IPS-18a (cell line): ENCODE data around the gene DYRK1B.
"Not testable (repeated sequence)": the region's sequence is repeated elsewhere in the genome, so short reads cannot be mapped to it uniquely, and the experiment has no call there.

ENCODE experiments used
- H3K27ac ChIP-seq: one replicate; pipeline ENCODE4 v1.5.1; 2013; ENCODE audit warnings: low read length
- H3K27me3 ChIP-seq: one replicate; pipeline ENCODE4 v1.6.1; 2013; ENCODE audit warnings: mild to moderate bottlenecking, low read length; ENCODE audit not compliant: control insufficient read depth, insufficient read depth
- H3K36me3 ChIP-seq: one replicate; pipeline ENCODE4 v1.6.1; 2013; ENCODE audit warnings: low read depth, low read length; ENCODE audit not compliant: control insufficient read depth
- H3K4me1 ChIP-seq: one replicate; pipeline ENCODE4 v1.6.1; 2013; ENCODE audit warnings: low read depth, low read length; ENCODE audit not compliant: control insufficient read depth
- H3K4me3 ChIP-seq: one replicate; pipeline ENCODE4 v1.5.1; 2013; ENCODE audit warnings: low read length
- H3K9ac ChIP-seq: one replicate; pipeline ENCODE4 v1.6.1; 2013; ENCODE audit warnings: mild to moderate bottlenecking, low read length, moderate library complexity
- H3K9me3 ChIP-seq: one replicate; pipeline ENCODE4 v1.6.1; 2013; ENCODE audit warnings: low read depth, low read length; ENCODE audit not compliant: control insufficient read depth

DYRK1B gene

DNA sequence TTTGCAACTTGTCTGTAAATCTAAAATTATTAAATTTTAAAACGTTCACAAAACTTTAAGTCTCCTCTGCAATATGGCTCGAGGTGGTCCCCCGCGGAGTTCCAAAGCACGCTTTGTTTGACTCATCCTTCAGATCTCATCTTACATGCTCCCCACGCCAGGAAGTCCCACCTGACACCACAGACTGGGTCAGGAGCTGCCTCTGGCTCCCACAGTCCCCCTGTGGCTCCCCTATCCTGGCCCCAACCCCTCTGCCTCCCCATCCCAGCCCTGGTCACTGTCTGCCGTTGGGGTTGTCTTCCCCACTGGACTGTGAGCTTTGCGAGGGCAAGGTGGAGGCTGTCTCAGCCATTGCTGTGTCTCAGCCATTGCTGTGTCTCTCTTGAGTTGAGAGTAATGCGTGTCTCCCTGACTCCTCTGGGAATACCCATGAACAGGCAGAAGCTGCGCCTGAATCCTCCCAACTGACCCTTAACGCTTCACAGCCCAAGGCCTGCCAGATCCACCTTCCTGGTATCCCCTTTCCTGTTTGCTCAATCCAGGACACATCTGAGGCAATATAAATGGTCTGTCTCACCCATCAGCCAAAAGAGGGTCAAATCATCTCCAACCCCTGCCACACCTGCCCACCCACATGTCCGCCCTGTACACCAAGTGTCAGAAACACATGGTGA is 15.9 kb downstream of the DYRK1B start:
- H3K9ac ChIP-seq, result no peak overlapping the region
- H3K4me1 ChIP-seq, result no peaks in the 10 kb centered on the region
- H3K36me3 ChIP-seq, result no peaks in the 10 kb centered on the region
- no peak overlapping the region for H3K27ac ChIP-seq
- H3K9me3 ChIP-seq, result no peaks in the 10 kb centered on the region
- no peaks in the 10 kb centered on the region for H3K27me3 ChIP-seq
- H3K4me3 ChIP-seq, result no peak overlapping the region

DNA sequence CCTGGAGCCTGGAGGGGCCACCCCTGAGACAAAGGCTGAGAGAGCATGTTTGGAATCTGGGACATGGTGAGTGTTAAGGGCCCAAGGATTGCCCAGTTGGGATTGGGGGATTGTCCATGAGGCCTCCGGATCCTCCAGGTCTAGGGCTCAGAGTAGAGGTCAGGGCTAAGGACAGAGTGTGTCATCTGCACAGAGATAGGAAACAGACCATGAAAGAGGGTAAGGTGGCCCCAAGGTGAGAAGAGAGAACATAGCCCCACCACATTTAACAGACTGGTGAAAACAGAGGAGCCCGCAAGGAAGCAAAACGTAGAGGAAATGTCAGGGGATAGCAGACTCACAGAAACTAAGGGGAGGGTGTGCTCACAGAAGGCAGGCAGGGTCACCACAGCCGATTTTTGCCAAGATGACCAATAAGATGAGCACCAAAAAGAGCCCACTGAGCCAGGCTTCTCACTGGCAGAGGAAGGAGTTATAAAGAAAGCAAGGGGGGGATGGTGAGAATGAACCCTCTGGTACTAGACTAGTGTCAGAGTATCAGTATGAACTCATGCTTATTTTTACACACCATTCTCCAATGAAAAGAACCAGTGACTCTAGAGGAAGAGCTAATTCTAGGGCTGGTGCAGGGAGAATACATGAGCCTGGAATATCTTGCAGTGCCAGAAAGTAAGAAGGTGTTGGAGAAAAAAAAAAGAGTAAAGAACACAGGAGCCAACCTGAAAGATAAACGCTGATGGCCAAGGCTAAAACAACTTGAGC is 17.5 kb downstream of the DYRK1B start:
- Histone ChIP-seq H3K27me3 (no peaks in the 10 kb centered on the region), H3K4me1 (no peaks in the 10 kb centered on the region), H3K4me3 (no peak overlapping the region), H3K9ac (no peak overlapping the region), H3K27ac (no peak overlapping the region), H3K36me3 (no peaks in the 10 kb centered on the region), H3K9me3 (no peaks in the 10 kb centered on the region)

DNA sequence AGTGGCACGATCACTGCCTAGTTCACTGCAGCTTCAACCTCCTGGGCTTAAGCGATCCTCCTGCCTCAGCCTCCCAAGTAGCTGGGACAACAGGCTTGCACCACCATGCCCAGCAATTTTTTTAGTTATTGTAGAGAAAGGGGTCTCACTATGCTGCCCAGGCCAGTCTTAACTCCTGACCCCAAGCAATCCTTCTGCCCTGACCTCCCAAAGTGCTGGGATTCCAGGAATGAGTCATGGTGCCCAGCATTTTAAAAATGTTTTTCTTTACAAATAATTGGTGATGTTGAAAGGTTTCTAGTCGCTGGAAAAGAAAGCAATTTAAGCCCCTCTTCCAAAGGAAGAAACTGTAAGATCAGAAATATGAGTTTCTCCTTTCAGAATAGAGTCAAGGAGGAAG is 19.4 kb downstream of the DYRK1B start:
- Histone ChIP-seq H3K4me1 (no peaks in the 10 kb centered on the region), H3K9me3 (no peaks in the 10 kb centered on the region)

DNA sequence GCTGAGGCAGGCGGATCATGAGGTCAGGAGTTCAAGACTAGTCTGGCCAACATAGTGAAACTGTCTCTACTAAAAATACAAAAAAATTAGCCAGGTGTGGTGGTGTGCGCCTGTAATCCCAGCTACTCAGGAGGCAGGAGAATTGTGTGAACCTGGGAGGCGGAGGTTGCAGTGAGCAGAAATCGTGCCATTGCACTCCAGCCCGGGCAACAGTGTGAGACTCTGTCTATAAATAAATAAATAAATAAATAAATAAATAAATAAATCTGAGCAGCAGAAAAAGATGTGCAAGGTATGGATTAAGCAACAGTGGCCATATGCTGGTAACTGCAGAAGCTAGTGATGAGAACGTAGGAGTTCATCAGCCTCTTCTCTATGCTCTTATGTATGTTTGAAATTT is 19.9 kb downstream of the DYRK1B start:
- H3K9ac ChIP-seq, H3K4me3 ChIP-seq, H3K9me3 ChIP-seq, H3K27ac ChIP-seq, H3K4me1 ChIP-seq, H3K27me3 ChIP-seq, H3K36me3 ChIP-seq: not testable (repeated sequence)

More for the DNA sequence above, 19.4 kb downstream of the DYRK1B start:
- no peaks in the 10 kb centered on the region for H3K36me3 ChIP-seq
- H3K27me3 ChIP-seq, result no peaks in the 10 kb centered on the region
- H3K27ac ChIP-seq, result no peak overlapping the region
- no peak overlapping the region for H3K9ac ChIP-seq
- no peak overlapping the region for H3K4me3 ChIP-seq

DNA sequence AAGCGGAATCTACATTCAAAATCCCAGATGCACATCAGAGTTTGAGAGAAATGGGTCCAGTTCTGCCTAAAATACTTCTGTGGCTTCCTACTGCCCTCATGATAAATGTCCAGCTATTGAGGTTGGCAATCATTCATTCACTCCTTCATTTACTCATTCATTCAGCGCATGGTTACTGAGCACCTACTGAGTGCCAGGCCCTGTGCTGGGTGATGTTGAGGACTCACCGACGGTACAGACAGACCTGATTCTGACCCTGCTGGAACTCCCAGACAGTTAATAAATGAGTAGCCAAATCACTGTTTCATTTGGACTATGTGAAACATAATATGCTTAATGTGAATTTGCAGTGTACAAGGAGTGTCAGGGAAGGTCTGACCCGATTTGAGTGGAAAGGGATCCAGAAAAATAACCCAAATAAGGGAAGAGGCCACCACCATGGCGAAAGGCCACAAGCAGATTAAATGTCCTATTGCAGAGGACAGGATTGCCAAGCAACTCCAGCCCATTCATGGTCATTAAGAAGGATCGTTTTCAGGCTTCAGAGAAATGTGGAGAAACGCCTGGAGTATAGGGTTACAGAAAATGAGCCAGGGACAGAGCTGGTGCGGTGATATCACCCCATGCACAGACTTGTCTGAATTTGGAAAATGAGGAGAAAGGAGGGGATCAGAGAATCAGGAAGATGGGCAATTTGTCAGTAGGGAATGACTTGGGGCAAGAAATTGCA is 20.5 kb downstream of the DYRK1B start:
- H3K4me3 ChIP-seq, result no peak overlapping the region
- no peak overlapping the region for H3K27ac ChIP-seq
- no peaks in the 10 kb centered on the region for H3K9me3 ChIP-seq
- H3K36me3 ChIP-seq, result no peaks in the 10 kb centered on the region
- no peaks in the 10 kb centered on the region for H3K27me3 ChIP-seq
- no peaks in the 10 kb centered on the region for H3K4me1 ChIP-seq
- H3K9ac ChIP-seq, result no peak overlapping the region

DNA sequence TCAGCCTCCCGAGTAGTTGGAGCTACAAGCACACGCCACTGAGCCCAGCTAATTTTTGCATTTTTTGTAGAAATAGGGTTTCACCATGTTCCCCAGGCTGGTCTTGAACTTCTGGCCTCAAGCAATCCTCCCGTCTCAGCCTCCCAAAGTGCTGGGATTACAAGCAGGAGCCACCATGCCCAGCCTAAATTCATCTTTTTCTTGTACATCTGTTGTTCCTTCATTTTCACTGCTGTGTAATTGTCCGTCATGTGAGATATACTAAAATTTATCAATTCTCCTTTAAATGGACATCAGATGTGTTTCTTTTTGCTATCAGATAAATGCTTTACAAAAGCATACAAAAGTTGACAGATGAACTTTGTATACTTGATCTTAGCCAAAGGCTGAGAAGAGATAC is 22.9 kb downstream of the DYRK1B start:
- Histone ChIP-seq H3K9me3 (no peaks in the 10 kb centered on the region), H3K4me1 (no peaks in the 10 kb centered on the region), H3K27me3 (no peaks in the 10 kb centered on the region), H3K27ac (no peak overlapping the region), H3K4me3 (no peak overlapping the region), H3K9ac (no peak overlapping the region), H3K36me3 (no peaks in the 10 kb centered on the region)

DNA sequence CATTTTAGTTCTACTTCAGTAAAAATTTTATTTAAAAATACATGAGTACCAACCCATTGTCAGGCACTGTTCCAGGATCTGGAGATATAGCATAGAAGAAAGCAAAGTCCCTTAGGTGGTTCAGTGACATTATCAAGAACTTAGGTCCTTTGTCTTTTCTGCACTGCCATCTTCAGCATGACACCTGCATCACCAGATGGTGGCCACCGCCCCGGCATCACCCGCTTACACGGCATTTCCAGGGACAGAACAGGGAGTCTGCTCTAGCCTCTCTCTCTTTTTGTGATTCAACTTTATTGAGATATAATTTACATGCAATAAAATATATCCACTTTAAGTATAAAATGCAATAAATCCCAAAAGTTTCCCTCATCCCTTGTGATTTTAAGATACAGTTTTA is 23.5 kb downstream of the DYRK1B start:
- H3K9ac ChIP-seq, result no peak overlapping the region
- H3K4me1 ChIP-seq, result no peaks in the 10 kb centered on the region
- no peak overlapping the region for H3K4me3 ChIP-seq
- H3K36me3 ChIP-seq, result no peaks in the 10 kb centered on the region
- no peaks in the 10 kb centered on the region for H3K27me3 ChIP-seq
- no peak overlapping the region for H3K27ac ChIP-seq
- H3K9me3 ChIP-seq, result no peaks in the 10 kb centered on the region

DNA sequence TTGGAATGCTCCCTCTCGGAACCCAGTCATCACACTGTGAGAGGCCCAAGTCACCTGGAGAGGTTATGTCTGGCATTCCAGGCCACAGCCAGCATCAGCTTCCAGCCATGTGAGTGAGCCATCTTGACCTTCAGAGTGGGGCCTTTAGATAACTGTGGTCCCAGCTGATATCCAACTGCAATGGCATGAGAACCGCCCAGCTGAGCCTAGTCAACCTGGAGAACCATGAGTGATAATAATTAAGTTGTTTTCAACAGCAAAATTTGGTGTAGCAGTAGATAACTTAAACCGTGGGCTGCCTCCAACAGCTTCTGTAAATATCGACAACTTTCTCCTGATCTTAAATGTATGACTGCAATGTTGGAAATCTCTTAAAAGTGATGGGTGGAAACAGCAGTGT is 24.6 kb downstream of the DYRK1B start:
- H3K4me3 ChIP-seq, result no peak overlapping the region

DNA sequence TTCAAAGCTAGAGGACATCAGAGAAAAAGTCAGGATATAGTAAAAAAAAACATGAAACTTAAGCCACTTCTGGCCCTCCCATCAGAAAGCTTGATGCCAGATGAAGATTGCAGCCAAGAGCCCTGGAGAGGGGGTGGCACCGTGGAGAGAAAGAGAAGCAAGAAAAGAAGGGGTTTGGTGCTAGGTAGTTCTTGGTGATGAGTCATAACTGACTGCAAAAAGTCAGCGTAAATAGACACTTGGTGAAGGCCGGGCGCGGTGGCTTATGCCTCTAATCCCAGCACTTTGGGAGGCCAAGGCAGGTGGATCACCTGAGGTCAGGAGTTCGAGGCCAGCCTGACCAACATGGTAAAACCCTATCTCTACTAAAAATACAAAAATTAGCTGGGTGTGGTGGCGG is 25.3 kb downstream of the DYRK1B start:
- not testable (repeated sequence) for H3K27ac ChIP-seq, H3K9ac ChIP-seq, H3K4me3 ChIP-seq, H3K9me3 ChIP-seq, H3K27me3 ChIP-seq, H3K36me3 ChIP-seq, H3K4me1 ChIP-seq

More for the DNA sequence above, 24.6 kb downstream of the DYRK1B start:
- Histone ChIP-seq H3K27ac (no peak overlapping the region), H3K27me3 (no peaks in the 10 kb centered on the region), H3K9ac (no peak overlapping the region), H3K9me3 (no peaks in the 10 kb centered on the region), H3K36me3 (no peaks in the 10 kb centered on the region), H3K4me1 (no peaks in the 10 kb centered on the region)

DNA sequence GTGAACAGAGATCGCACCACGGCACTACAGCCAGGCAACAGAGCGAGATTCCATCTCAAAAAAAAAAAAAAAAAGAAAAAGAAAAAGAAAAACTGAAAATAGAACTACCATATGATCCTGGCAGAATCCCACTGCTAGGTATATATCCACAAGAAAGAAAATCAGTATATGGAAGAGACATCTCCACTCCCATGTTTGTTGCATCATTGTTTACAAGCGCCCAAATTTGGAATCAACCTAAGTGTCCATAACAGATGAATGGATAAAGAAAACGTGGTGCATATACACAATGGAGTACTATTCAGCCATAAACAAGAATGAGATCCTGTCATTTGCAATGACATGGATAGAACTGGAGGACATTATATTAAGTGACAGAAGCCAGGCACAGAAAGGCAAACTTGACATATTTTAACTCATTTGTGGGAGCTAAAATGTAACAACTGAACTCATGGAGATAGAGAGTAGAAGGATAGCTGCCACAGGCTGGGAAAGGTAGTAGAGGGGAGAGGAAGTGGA is 26.1 kb downstream of the DYRK1B start:
- Histone ChIP-seq H3K9me3 (no peaks in the 10 kb centered on the region), H3K4me1 (peaks cover 5% of the 10 kb centered on the region), H3K4me3 (no peak overlapping the region), H3K27ac (no peak overlapping the region), H3K27me3 (no peaks in the 10 kb centered on the region), H3K36me3 (no peaks in the 10 kb centered on the region), H3K9ac (no peak overlapping the region)

DNA sequence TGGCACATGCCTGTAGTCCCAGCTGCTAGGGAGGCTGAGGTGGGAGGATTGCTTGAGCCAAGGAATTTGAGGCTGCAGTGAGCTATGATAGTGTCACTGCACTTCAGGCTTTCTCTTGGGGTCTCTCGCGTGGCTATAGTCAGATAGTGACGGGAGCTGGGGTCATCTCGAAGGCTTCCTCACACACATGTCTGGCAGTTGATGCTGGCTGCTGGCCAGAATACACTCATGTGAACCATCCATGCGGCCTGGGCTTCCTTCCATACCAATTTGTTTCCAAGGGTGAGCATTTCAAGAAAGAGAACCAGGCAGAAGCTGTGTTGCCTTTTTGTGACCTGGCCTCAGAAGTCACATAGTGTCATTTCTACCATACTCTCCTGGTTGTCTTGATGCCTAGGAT is 28.9 kb downstream of the DYRK1B start:
- H3K9ac ChIP-seq, result no peak overlapping the region
- H3K36me3 ChIP-seq, result no peaks in the 10 kb centered on the region
- no peak overlapping the region for H3K4me3 ChIP-seq
- H3K9me3 ChIP-seq, result no peaks in the 10 kb centered on the region
- no peak overlapping the region for H3K27ac ChIP-seq
- H3K4me1 ChIP-seq, result peaks cover 5% of the 10 kb centered on the region
- H3K27me3 ChIP-seq, result no peaks in the 10 kb centered on the region
